Activated T-helper 2 cell treated with anti-CD3 and anti-CD28 coated beads, Interferon-gamma antibody, Interleukin-2, Interleukin-4, amounts not matched to agents 10 μg/mL and 5 μg/mL and 100 μg/mL, durations not matched to agents 14 hours and 24 hours and 36 hours (primary cell): Measurements from ENCODE around the gene PGGHG. TPM values are rescaled to one million over a fixed set of nuclear protein-coding genes. Genes with fewer than 3 reads are reported as not detected.
"Not testable (repeated sequence)": the region's sequence is repeated elsewhere in the genome, so short reads cannot be mapped to it uniquely, and the experiment has no call there.

Experiments used
- DNase-seq: peaks from one replicate; pipeline ENCODE4 v3.0.0; 2021; ENCODE audit warnings: low spot score
- H3K27ac Mint-ChIP-seq: one replicate; pipeline ENCODE4 v1.8.0; 2021; ENCODE audit warnings: mixed read lengths
- H3K27me3 Mint-ChIP-seq: one replicate; pipeline ENCODE4 v1.8.0; 2021; ENCODE audit warnings: low read depth, mixed read lengths
- H3K36me3 Mint-ChIP-seq: one replicate; pipeline ENCODE4 v1.8.0; 2021; ENCODE audit warnings: low read depth, mixed read lengths
- H3K4me1 Mint-ChIP-seq: one replicate; pipeline ENCODE4 v1.8.0; 2021; ENCODE audit warnings: low read depth, mixed read lengths
- H3K4me3 Mint-ChIP-seq: one replicate; pipeline ENCODE4 v1.8.0; 2021; ENCODE audit warnings: low read depth, mild to moderate bottlenecking, moderate library complexity, mixed read lengths
- H3K9me3 Mint-ChIP-seq: one replicate; pipeline ENCODE4 v1.8.0; 2021; ENCODE audit warnings: mixed read lengths
- intact Hi-C: fragments of 100-400 bp; cut with micrococcal nuclease; formaldehyde crosslinking; loops from one replicate; pipeline ENCODE4 v1.15.1; 2023
- total RNA-seq: library from RNA; stranded (reverse); gene quantifications from 2 replicates; pipeline ENCODE4 v1.2.3, GENCODE V29; 2022

PGGHG gene
- total RNA-seq, 1 donor from 2014 or later, result 62.0 TPM

DNA sequence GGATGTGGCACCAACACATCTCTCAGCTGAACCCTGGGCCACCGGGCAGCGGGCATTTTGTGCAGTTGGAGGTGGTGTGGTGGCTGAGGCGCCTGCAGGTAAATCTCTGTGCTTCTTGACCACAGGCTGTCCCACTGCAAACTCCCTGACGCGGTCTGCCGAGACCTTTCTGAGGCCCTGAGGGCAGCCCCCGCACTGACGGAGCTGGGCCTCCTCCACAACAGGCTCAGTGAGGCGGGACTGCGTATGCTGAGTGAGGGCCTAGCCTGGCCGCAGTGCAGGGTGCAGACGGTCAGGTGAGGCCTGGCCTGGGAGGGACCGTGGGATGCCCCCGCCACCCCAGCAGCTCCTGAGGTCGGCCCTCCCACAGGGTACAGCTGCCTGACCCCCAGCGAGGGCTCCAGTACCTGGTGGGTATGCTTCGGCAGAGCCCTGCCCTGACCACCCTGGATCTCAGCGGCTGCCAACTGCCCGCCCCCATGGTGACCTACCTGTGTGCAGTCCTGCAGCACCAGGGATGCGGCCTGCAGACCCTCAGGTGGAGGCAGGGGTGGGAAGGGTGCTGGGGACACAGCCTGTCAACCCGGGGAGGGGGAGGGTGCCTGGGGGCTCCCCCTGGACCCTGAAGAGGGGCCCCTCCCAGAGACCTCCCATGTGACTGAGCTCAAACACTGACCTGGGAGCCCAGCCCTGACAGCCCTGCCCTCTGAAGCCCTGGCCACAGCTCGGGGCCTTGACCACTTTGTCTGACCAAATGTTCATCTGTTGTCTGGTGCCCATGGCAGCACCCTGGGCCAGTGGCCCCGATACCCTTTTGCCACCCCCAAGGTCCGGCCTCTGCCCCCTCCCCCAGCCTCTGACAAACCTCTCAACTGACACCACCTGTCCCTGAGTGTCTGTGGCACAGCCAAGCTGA is 4.6 kb upstream of the PGGHG start:
- Mint-ChIP-seq H3K4me3 (no peak overlapping the region), H3K27ac (no peak overlapping the region), H3K9me3 (no peaks in the 10 kb centered on the region), H3K36me3 (peaks cover 8% of the 10 kb centered on the region), H3K27me3 (peaks cover 47% of the 10 kb centered on the region), H3K4me1 (peaks cover 35% of the 10 kb centered on the region)
- intact Hi-C loops, result no loop called here
- DNase-seq, result no peak

DNA sequence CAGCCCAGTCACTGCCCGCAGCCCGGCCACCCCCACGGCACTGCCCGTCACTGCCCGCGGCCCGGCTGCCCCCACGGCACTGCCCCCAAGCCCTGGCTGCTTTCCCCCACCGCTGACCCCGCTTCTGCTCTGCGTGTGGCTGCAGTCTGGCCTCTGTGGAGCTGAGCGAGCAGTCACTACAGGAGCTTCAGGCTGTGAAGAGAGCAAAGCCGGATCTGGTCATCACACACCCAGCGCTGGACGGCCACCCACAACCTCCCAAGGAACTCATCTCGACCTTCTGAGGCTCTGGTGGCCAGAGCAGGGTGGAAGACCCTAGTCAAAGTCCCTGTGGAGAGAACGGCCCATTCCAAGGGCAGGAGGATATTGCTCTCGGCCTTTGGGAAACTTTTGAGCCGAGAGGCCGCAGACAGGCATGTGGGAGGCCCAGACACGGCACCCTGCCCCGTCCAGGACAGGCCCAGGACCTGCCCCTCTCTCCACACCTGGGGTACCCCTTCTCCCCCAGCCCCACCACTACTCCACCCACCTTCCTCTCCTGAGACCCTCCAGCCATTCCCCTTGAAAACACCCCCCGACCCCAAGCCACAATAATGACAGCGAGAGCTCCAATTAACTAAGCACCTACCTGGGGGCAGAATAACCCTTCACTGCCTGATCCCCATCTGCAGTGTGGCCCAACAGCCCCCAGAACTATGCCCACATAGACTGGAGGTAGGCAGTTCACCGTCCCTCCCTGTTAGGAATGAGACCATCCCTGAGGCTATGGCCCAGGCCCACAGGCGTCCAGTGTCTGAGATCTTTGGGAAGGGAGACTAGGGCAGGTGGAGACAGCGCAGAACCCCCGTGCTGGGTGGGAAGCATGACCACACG is 3.7 kb upstream of the PGGHG start:
- H3K27ac Mint-ChIP-seq, result no peak overlapping the region
- no peak for DNase-seq
- no peaks in the 10 kb centered on the region for H3K9me3 Mint-ChIP-seq
- intact Hi-C loops, result no loop called here
- no peak overlapping the region for H3K4me3 Mint-ChIP-seq
- peaks cover 35% of the 10 kb centered on the region for H3K4me1 Mint-ChIP-seq
- peaks cover 8% of the 10 kb centered on the region for H3K36me3 Mint-ChIP-seq
- H3K27me3 Mint-ChIP-seq, result peaks cover 45% of the 10 kb centered on the region

DNA sequence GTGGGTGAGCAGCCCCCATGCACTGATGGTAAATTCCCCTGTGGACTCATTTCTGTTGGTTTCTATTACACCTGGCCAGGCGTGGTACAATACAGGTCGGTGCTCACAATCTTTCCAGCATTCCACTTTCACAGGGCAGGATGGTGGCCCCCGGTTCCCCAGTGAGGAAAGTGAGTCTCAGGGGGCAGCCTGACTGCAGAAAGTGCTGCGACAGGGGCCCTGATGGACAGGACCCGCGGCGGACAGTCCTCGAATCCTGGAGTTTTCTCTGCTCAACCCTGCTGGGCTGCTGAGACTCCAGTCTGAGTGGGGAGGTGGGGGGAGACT is 3.1 kb upstream of the PGGHG start:
- H3K4me3 Mint-ChIP-seq, result no peak overlapping the region
- peaks cover 33% of the 10 kb centered on the region for H3K4me1 Mint-ChIP-seq

DNA sequence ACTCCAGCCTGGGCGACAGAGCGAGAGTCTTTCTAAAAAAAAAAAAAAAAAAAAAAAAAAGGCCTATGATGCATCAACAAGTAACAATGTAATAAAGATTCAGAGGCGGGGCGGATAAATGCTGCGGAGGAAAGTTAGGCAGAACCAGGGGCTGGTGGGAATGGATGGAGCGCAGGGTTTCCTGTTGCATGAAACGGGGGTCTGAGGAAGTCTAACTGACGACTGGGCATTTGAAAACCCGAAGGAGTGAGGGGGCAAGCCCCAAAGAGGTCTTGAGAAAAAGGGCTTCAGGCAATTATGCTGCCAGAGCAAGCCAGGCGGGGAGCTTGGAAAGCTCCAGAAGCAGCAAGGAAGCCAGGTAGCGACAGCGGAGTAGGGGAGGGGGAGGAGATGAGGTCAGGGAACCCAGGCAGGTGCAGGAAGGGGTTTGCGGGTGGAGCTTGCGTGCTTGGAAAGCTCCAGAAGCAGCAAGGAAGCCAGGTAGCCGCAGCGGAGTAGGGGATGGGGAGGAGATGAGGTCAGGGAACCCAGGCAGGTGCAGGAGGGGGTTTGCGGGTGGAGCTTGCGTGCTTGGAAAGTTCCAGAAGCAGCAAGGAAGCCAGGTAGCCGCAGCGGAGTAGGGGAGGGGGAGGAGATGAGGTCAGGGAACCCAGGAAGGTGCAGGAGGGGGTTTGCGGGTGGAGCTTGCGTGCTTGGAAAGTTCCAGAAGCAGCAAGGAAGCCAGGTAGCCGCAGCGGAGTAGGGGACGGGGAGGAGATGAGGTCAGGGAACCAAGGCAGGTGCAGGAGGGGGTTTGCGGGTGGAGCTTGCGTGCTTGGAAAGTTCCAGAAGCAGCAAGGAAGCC is 1.7 kb upstream of the PGGHG start:
- H3K4me1 Mint-ChIP-seq, result peaks cover 28% of the 10 kb centered on the region
- intact Hi-C loops, H3K9me3 Mint-ChIP-seq: not testable (repeated sequence)
- H3K4me3 Mint-ChIP-seq, result peak overlapping the region; percentile 93
- H3K27ac Mint-ChIP-seq, result peak overlapping the region; percentile 93
- peak; percentile 47 for DNase-seq
- peaks cover 30% of the 10 kb centered on the region for H3K27me3 Mint-ChIP-seq
- H3K36me3 Mint-ChIP-seq, result peaks cover 13% of the 10 kb centered on the region

More for the DNA sequence above, 3.1 kb upstream of the PGGHG start:
- Mint-ChIP-seq H3K27ac (no peak overlapping the region), H3K27me3 (peaks cover 43% of the 10 kb centered on the region), H3K36me3 (peaks cover 8% of the 10 kb centered on the region), H3K9me3 (no peaks in the 10 kb centered on the region)
- no peak for DNase-seq
- intact Hi-C loops, result no loop called here

DNA sequence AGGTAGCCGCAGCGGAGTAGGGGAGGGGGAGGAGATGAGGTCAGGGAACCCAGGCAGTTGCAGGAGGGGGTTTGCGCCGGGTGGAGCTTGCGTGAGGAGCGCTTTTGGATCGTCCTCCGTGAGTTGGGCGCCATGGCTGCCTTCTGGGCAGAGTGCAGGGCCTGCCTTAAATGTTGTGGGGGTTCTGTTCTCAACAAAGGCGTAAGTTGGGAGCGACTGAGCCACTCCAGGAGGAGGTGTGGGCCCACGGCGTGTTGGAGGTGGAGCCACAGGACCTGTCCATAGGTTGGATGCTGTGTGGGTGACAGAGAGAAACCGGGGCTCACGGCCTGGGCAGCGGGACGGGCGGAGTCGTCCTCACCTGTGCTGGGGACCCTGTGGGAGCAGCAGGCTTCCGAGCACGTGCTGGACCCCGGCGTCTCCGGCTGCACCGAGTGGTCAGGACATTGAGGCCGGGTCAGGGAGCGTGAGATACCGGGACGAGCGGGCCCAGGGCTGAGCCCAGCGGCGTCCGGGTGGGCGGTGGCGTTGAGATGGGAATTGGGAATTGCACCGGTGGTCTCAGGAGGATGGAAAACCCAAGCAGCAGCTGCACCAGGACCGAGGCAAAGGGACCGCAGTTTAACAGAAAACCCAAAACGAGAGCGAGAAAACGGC is 977 bp upstream of the PGGHG start:
- peak; percentile 48 for DNase-seq

DNA sequence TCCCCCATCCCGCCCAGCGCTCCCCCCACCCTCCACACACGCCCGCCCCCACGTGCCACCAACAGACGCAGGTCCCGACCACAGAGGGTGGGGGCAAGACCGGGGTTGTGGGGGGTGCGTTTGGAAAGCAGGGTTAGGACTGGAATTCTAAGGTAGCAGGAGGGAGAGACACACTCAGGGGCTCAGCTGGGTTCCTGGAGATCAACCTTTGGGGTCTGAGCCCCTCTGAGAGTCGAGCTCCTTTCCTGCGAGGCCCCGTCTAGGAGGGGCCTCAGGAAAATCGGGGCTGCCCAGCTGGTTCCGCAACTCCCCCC is 429 bp downstream of the PGGHG start:
- H3K27me3 Mint-ChIP-seq, result peaks cover 16% of the 10 kb centered on the region
- peaks cover 8% of the 10 kb centered on the region for H3K36me3 Mint-ChIP-seq
- no peak overlapping the region for H3K27ac Mint-ChIP-seq
- H3K4me3 Mint-ChIP-seq, result peak overlapping the region; percentile 66
- intact Hi-C loops, result no loop called here
- no peak for DNase-seq
- peaks cover 18% of the 10 kb centered on the region for H3K4me1 Mint-ChIP-seq
- no peaks in the 10 kb centered on the region for H3K9me3 Mint-ChIP-seq

More for the DNA sequence above, 977 bp upstream of the PGGHG start:
- Mint-ChIP-seq H3K9me3 (no peaks in the 10 kb centered on the region), H3K4me1 (peaks cover 24% of the 10 kb centered on the region), H3K36me3 (peaks cover 9% of the 10 kb centered on the region), H3K27me3 (peaks cover 23% of the 10 kb centered on the region), H3K27ac (peak overlapping the region; percentile 93), H3K4me3 (peak overlapping the region; percentile 93)
- intact Hi-C loops, result no loop called here

DNA sequence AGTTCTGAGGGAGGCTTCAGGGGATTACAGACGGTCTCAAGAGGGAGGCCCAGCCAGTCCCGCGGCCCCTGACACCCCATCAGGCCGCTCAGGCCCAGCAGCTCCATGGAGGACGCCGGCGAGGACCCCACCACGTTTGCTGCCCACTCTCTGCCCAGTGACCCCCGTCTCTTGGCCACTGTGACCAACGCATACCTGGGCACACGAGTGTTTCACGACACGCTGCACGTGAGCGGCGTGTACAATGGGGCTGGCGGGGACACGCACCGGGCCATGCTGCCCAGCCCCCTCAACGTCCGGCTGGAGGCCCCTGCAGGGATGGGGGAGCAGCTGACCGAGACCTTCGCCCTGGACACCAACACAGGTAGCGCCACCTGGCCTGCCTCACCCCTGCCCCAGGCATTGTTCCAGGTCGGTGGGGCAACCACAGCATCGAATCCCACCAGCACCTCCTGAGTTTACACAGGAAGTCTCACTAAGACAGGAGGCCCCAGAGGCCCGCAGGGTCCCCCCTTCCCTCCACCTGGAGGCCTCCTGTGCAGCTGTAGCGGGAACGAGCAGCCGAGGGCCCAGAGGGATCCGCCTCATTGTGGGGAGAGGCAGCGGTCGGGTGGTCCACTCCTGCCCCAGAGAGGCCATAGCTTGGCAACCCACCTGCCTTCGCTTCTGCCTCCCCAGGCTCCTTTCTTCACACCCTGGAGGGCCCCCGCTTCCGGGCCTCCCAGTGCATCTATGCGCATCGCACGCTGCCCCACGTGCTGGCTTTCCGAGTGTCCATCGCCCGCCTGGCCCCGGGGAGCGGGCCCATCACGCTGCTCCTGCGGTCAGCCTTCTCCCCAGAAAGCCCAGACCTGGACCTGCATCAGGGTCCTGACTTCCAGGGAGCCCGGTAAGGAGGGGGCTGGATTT is 1.0 kb downstream of the PGGHG start:
- no peak for DNase-seq
- Mint-ChIP-seq H3K27me3 (peaks cover 16% of the 10 kb centered on the region), H3K36me3 (peaks cover 8% of the 10 kb centered on the region), H3K9me3 (no peaks in the 10 kb centered on the region), H3K27ac (no peak overlapping the region), H3K4me1 (peaks cover 18% of the 10 kb centered on the region), H3K4me3 (peak overlapping the region; percentile 66)
- intact Hi-C loops, result no loop called here

DNA sequence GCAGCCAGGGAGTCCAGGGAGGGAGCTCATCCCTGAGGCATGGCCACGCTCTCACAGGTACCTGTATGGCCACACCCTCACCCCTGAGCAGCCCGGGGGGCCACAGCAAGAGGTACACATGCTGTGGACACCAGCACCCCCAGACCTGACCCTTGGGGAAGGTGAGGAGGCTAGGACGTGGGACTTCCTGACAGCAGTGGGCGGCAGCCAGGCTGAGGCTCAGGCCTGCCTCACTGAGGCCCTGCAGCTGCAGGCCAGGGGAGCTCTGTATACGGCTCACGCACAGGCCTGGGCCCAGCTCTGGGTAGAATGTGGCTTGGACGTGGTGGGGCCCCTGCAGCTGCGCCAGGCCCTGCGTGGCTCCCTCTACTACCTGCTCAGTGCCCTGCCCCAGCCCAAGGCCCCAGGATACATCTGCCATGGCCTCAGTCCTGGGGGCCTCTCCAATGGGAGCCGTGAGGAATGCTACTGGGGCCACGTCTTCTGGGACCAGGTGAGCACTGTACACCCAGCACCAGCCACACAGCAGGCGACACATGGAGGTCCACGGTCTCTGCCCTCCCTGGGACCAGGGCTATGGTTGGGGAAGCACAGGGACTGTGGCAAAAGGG is 1.8 kb downstream of the PGGHG start:
- peaks cover 8% of the 10 kb centered on the region for H3K36me3 Mint-ChIP-seq
- H3K9me3 Mint-ChIP-seq, result no peaks in the 10 kb centered on the region
- peaks cover 15% of the 10 kb centered on the region for H3K27me3 Mint-ChIP-seq

DNA sequence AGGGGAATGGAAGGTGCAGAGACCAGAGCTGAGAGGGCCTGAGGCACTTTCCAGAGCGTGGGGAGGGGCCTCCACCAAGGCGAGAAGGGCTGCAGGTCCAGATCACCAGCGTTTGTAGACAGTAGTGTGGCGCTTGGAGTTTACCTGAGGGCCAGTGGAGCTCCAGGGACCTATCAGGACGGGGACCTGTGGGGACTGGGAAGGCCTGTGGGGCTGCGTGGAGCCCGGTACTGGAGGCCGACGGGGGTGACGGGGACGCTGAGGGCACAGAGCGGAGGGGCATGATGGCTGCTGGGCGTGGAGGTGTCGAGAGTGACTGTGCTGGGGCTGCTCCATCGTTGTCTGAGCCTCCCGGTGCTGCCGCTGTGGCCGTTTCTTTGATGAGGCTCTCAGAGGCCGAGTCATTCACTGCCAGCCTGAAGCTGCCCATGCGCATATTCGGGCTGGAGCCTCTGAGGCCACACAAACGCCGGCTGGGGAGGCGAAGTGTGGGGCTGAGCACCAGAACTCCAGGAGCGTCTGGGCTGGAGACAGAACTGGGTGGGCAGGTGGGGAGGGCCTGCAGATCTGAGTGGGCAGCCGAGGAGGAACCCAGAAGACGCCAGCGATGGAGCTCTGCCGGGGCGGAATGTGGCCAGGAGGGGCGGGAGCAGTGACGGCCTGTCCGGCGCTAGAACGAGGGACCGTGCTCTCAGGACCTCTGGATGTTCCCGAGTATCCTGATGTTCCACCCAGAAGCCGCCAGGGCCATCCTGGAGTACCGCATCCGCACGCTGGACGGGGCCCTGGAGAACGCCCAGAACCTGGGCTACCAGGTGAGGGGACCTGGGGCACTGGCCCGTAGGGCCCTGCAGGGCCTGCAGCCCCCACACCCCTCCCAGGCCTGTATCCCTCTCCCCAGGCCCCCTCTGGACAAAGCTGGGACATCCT is 2.6 kb downstream of the PGGHG start:
- H3K4me1 Mint-ChIP-seq, result peaks cover 15% of the 10 kb centered on the region
- H3K27ac Mint-ChIP-seq, result no peak overlapping the region

More for the DNA sequence above, 1.8 kb downstream of the PGGHG start:
- Mint-ChIP-seq H3K27ac (no peak overlapping the region), H3K4me3 (peak overlapping the region; percentile 26), H3K4me1 (peaks cover 17% of the 10 kb centered on the region)
- no peak for DNase-seq
- intact Hi-C loops, result no loop called here

DNA sequence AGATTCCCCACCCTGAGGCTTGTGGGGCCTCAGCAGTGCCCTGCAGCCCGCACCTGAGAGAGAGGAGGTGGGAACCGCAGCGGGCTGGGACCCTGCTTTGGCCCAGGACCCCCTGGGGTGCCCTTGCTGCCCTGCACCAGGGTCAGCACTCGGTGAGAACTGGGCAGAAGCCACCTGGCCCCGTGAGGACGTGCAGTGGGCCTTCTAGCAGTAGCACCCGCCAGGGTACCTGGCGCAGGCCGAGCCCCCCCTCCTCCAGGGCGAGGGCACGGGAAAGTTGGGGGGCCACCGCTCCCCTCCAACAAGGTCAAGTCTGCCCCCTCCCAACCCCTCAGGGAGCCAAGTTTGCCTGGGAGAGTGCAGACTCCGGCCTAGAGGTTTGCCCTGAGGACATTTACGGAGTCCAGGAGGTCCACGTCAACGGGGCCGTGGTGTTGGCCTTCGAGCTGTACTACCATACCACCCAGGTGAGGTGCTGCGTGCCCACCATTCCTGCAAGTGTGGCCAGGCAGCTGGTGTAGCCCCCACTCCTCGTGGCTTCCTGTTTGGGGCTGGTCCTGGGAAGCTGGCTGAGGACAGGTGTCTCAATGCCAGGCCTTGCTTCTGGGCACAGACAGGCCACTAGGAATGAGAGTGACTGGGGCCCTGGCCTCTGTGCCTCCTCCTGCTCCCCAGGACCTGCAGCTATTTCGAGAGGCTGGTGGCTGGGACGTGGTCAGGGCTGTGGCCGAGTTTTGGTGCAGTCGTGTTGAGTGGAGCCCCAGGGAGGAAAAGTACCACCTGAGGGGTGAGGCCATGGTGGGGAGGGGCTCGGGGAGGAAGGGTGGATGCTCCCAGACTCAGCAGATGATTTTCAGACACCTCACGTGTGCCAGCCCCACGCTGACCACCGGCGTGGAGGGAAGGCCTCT is 3.5 kb downstream of the PGGHG start:
- peaks cover 11% of the 10 kb centered on the region for H3K4me1 Mint-ChIP-seq
- intact Hi-C loops, result no loop called here
- H3K9me3 Mint-ChIP-seq, result no peaks in the 10 kb centered on the region
- DNase-seq, result no peak
- no peak overlapping the region for H3K27ac Mint-ChIP-seq
- H3K27me3 Mint-ChIP-seq, result peaks cover 8% of the 10 kb centered on the region
- no peak overlapping the region for H3K4me3 Mint-ChIP-seq
- H3K36me3 Mint-ChIP-seq, result peaks cover 8% of the 10 kb centered on the region

More for the DNA sequence above, 2.6 kb downstream of the PGGHG start:
- Mint-ChIP-seq H3K4me3 (peak overlapping the region; percentile 26), H3K27me3 (peaks cover 13% of the 10 kb centered on the region), H3K9me3 (no peaks in the 10 kb centered on the region), H3K36me3 (peaks cover 8% of the 10 kb centered on the region)
- DNase-seq, result no peak
- intact Hi-C loops, result no loop called here
